GF-D8 (cell line): ENCODE results near the gene HS3ST5.
"Not testable (repeated sequence)": the region's sequence is repeated elsewhere in the genome, so short reads cannot be mapped to it uniquely, and the experiment has no call there.

Source experiments
- DNase-seq: peaks from one replicate; lab custom pipeline; 2025; lab: John Stamatoyannopoulos, UW

HS3ST5 gene

GRCh38 chr6:114151064-114151690, 191.6 kb downstream of the HS3ST5 start:
- DNase-seq, result no peak

DNA sequence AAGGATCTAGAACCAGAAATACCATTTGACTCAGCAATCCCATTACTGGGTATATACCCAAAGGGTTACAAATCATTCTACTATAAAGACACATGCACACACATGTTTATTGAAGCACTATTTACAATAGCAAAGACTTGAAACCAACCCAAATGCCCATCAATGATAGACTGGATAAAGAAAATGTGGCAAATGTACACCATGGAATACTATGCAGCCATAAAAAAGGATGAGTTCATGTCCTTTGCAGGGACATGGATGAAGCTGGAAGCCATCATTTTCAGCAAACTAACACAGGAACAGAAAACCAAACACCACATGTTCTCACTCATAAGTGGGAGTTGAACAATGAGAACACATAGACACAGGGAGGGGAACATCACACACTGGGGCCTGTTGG, 193.6 kb downstream of the HS3ST5 start:
- not testable (repeated sequence) for DNase-seq

DNA sequence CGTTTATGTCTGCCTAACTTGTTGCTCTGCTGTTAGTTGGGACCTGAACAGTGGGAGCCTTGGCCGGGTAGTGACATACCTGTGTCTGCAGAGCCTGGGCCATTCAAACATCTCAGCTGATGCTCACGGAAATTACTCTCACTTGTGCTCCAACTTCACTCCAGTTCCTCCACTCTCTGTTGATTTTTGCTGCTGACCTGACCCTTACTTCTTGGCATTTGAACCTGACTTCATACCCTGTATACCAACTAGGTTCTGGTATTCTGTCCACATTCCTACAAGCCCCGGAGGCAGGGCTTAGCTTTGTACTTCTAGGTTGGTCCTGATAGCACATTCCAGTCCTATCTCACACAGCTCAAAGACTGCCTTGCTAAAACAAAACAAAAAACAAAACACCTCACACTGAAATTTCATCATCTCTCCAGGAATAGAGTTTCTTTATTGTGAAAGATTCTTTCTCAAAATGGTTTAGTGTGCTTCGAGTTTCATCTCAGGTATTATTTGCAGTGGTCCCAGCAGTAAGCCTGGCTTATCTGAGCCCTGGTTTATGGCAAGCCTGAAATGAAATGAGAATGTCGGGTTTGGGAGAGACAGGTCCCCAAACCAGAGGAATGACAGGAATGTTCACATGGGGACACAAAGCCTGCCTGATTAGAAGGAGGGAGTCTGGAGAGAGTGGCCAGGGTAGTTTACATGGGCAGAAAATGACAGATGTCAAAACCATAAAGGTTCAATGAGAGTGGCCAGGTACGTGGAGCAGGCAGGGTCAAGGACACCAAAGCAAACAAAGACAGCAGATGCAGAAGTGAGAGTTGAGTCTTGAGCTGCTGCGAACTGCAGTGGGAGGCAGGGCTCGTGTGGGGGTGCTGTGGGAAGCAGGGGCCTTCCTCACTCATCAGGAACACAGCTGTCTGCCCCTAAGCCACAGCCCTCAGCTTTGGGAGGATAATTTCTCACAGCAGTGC, 197.7 kb downstream of the HS3ST5 start:
- DNase-seq, result no peak

GRCh38 chr6:114142258-114142657, 200.6 kb downstream of the HS3ST5 start:
- DNase-seq, result no peak

- DNase-seq, result no peak
Observed at GRCh38 chr6:114140416-114140815, 202.4 kb downstream of the HS3ST5 start.

GRCh38 chr6:114138577-114139248, 204.1 kb downstream of the HS3ST5 start:
- no peak for DNase-seq

DNA sequence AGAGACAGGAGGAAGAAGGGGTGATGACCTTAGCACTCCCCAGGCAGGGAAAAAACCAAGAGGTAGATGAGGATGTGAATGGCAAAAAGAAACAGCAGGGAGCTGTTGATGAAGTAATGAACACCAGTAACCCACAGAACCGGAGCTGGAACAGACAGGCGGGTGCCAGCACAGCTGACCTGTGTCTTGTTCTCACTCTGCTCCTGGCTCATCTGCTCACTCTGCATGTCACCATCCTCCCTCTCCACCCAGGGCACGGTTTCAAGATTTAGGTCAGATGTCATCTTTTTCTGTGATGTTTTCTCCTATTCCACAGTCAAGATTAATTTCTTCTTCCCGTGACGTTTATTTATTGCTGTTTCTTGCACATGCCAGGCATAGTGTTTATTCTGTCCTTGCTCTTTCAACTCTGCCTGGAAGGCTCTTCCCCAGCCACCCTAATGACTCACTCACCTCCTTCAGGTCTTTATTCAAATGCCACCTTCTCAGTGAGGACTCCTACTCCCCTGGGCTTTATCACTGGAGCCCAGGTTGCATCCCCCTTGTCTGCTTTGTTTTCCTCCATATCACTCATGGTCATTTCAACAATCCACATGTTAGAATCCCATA, 207.4 kb downstream of the HS3ST5 start:
- no peak for DNase-seq

- no peak for DNase-seq
Observed at GRCh38 chr6:114133816-114134215, 209.0 kb downstream of the HS3ST5 start.

- no peak for DNase-seq
Observed at GRCh38 chr6:114131945-114132344, 210.9 kb downstream of the HS3ST5 start.

GRCh38 chr6:114125576-114125975, 217.2 kb downstream of the HS3ST5 start:
- DNase-seq, result no peak

DNA sequence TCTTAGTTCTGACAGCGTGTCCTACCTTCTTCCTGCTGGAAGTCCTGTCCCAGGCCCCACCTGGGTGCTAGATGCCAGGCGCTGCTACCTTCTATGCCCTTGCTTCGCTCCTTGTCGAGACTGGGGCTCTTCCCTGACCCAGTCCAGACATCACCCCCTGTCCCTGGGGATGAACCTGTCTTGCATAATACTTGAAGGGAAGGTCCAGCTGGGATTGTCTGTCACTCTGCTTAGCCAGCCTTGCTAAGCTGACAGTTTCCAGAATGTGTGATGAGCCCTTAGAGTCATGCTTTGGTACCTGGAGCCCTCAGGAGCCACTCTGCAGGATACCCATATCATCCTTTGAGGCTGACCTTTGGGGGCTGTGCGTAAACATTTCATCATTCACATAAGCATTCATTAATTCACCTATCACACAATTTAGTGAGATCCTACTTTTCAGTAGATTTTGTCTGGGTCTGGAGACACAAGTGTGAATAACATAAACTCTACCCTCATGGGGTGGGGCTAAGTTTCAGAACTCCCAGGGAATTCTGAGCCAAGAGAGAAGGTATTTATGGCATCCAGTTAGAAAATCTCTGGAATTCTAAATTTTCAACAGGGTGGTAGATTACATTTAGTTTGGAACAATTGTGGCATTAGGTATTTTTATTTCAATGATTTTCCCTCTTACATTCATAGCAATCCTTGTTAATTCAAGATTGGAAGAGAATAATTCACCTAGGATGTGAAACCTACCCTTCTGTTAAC, 220.7 kb downstream of the HS3ST5 start:
- no peak for DNase-seq

DNA sequence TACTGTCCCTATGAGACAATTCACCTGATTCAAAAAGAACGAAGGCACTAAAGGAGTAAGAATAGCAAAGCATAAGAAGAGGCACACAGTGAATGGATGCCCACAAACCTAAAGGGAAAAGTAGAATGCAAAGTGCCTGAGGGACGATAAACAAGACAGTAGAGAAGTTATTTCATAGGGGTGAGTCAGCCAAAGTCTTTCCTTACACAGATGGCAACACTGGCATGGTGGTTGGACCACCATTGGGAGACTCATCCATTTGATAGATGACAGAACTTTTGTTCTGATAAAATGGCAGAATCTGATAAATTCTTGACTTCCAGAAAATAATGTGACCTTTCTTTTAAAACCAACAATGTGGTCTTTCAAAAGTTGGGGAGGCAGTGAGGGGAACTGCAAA, 223.8 kb downstream of the HS3ST5 start:
- no peak for DNase-seq

DNA sequence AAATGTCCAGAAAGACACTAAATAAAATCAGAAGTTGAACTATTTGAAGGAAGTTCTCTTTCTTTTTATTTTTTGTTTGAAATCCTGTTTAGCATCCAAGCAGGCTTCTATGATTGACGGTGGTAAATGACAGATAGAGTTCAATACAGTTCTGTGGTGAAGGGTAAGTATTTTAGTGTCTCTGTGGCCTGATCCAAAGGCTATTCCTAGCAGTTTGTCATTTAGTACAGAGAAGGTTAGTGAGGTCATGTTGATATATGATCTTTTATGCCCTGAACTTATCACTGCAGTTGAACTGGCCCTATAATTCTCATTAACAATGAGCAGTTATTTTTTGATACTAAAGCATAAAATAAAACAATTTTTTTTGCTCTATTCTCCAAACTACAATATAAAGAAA, 227.2 kb downstream of the HS3ST5 start:
- no peak for DNase-seq

DNA sequence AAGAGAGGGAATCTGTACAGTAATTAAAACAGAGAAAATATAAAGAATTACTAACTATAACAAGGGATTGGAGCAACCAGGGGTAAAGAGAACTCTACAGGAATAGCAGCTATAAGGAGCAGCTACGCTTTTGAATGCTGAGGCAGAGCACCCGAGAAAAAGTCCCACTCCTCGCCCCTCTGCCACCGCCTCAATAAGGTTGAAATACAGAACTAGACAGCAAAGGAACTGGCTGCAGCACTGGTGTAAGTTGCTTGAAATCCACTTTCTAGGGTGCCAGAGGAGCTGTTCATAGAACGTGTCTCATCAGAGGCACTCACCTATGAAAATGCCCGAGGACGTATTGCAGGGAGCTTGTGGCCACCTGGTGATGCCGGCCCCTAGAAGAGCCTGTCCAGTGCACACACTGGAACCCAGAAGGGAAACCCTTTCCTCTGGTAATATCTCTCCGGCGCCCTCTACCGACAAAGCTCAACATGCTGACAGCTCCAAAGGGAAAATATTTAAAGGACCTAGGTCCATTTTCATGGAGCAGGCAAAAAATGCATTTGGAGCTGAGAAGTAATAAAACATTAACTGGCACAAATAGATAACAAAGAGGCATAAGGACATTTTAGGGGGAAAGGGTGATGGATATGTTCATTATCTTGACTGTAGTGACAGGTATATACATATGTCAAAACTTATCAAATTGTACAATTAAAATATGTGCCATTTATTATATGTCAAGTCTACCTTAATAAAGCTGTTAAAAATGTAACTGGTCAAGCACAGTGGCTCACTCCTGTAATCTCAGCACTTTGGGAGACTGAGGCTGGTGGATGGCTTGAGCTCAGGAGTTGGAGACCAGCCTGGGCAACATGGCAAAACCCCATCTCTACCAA, 234.5 kb downstream of the HS3ST5 start:
- no peak for DNase-seq

- no peak for DNase-seq
Observed at GRCh38 chr6:114106020-114106419, 236.8 kb downstream of the HS3ST5 start.

DNA sequence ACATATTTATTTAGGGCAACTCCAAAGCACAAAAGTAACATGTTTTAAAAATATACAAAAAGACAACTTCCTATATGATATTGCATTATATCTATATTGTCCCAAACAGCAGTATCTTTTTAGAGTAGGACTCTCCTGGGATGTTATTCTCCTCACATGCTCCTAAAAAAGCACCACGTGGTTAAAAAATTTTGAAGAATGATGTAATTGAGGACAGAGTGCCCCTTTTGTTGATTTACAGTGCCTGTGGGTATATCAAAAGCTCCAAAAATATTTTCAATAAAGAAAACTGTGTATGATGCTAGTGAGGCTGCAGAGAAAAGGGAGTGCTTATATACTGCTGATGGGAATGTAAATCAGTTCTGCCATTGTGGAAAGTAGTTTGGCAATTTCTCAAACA, 241.6 kb downstream of the HS3ST5 start:
- DNase-seq, result no peak

GRCh38 chr6:114100215-114100994, 242.4 kb downstream of the HS3ST5 start:
- no peak for DNase-seq

GRCh38 chr6:114096561-114097172, 246.2 kb downstream of the HS3ST5 start:
- DNase-seq, result no peak

DNA sequence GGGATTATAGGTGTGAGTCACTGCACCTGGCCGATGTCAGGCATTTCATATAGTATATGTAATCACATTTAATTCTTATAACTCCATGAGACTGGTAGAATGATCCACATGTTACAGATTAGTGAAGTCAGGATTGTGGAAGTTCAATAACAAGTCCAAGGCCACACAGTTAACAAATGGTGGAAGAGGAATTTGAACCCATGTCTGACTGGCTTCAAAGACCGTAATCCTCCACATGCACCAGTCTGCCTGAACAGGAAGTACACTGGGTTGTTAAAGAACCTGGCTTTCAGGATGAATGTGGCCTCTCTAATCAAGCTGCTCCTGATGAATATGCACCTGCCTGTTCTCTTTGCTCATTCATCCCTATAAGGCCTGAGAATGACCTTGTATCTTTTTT, 249.9 kb downstream of the HS3ST5 start:
- DNase-seq, result no peak
